GM12878 (cell line): ENCODE data around the gene SARM1. TPM values are rescaled to one million over a fixed set of nuclear protein-coding genes. Genes with fewer than 3 reads are reported as not detected.

Source experiments
- BHLHE40 ChIP-seq, 2 experiments: fragments of 450-650 bp in 1 of 2; IDR thresholded peaks; 2 replicates each; pipeline ENCODE4 v1.6.1; 2011 to 2017; ENCODE audit warnings: low read depth in 2 of 2, borderline replicate concordance in 1 of 2, improper control_type of control experiment in 1 of 2, low read length in 1 of 2, mild to moderate bottlenecking in 1 of 2
- CBX5 ChIP-seq: sonication (generic); IDR thresholded peaks from 2 replicates; pipeline ENCODE4 v1.6.1; 2016; ENCODE audit warnings: low read depth, moderate library complexity, mild to moderate bottlenecking, inconsistent platforms
- CREB1 ChIP-seq: IDR thresholded peaks from 2 replicates; pipeline ENCODE4 v1.6.1; 2012; ENCODE audit warnings: low read depth, mild to moderate bottlenecking, inconsistent platforms
- CREM ChIP-seq: IDR thresholded peaks from 2 replicates; pipeline ENCODE4 v1.6.1; 2014; ENCODE audit warnings: antibody characterized with exemption, low read depth
- GABPA ChIP-seq: IDR thresholded peaks from 2 replicates; pipeline ENCODE4 v1.6.1; 2014; ENCODE audit warnings: antibody characterized with exemption, low read depth, mild to moderate bottlenecking, inconsistent platforms
- IKZF1 ChIP-seq: fragments of 450-650 bp; conservative IDR thresholded peaks from 2 replicates; pipeline ENCODE4 v1.6.1; 2017; ENCODE audit warnings: antibody characterized with exemption, mild to moderate bottlenecking
- IKZF2 ChIP-seq, 2 experiments: fragments of 450-650 bp; IDR thresholded peaks; 2 replicates each; pipeline ENCODE4 v1.6.1; 2017; ENCODE audit warnings: mild to moderate bottlenecking in 2 of 2, moderate library complexity in 2 of 2
- KAT2A ChIP-seq: conservative IDR thresholded peaks from 2 replicates; pipeline ENCODE4 v1.6.1; 2011; ENCODE audit warnings: low read depth, low read length; ENCODE audit not compliant: control insufficient read depth
- MEF2B ChIP-seq: fragments of 450-650 bp; IDR thresholded peaks from 2 replicates; pipeline ENCODE4 v1.6.1; 2018; ENCODE audit warnings: mild to moderate bottlenecking, moderate library complexity; ENCODE audit not compliant: partially characterized antibody, poor library complexity, severe bottlenecking
- MLLT1 ChIP-seq: fragments of 450-650 bp; IDR thresholded peaks from 2 replicates; pipeline ENCODE4 v1.6.1; 2016; ENCODE audit warnings: mild to moderate bottlenecking
- MYC ChIP-seq: IDR thresholded peaks from 2 replicates; pipeline ENCODE4 v1.6.1; 2011; ENCODE audit warnings: mild to moderate bottlenecking, low read length, moderate library complexity, inconsistent platforms; ENCODE audit not compliant: insufficient read depth, insufficient replicate concordance, insufficient read length, severe bottlenecking
- PML ChIP-seq: IDR thresholded peaks from 2 replicates; pipeline ENCODE4 v1.6.1; 2012; ENCODE audit warnings: low read length, inconsistent platforms
- POLR2A ChIP-seq: IDR thresholded peaks from 2 replicates; pipeline ENCODE4 v1.6.1; 2011; ENCODE audit warnings: low read depth, mild to moderate bottlenecking, low read length
- RFX5 ChIP-seq: IDR thresholded peaks from 2 replicates; pipeline ENCODE4 v1.6.1; 2011; ENCODE audit warnings: low read depth, low read length, improper control_type of control experiment
- RUNX3 ChIP-seq: IDR thresholded peaks from 2 replicates; pipeline ENCODE4 v1.6.1; 2012; ENCODE audit warnings: low read length, inconsistent platforms
- SIX5 ChIP-seq: IDR thresholded peaks from 2 replicates; pipeline ENCODE4 v1.6.1; 2011; ENCODE audit warnings: mild to moderate bottlenecking, low read depth, low read length, moderate library complexity; ENCODE audit not compliant: severe bottlenecking
- SMC3 ChIP-seq: IDR thresholded peaks from 2 replicates; pipeline ENCODE4 v1.6.1; 2011; ENCODE audit warnings: low read length, improper control_type of control experiment, borderline replicate concordance
- TAF1 ChIP-seq: IDR thresholded peaks from 2 replicates; pipeline ENCODE4 v1.6.1; 2011; ENCODE audit warnings: mild to moderate bottlenecking, low read depth, low read length, borderline replicate concordance
- TCF3 ChIP-seq: IDR thresholded peaks from 2 replicates; pipeline ENCODE4 v1.6.1; 2012; ENCODE audit warnings: low read depth, mild to moderate bottlenecking, low read length, borderline replicate concordance; ENCODE audit not compliant: insufficient read depth
- YY1 ChIP-seq: IDR thresholded peaks from 2 replicates; pipeline ENCODE4 v1.6.1; 2011; ENCODE audit warnings: low read depth, mild to moderate bottlenecking, low read length
- polyA plus RNA-seq, 11 experiments: library from polyadenylated mRNA; depleted of rRNA in 4 of 11; unstranded in 6 of 11; stranded (reverse) in 5 of 11; fragments of >200 nt; fragmentation: Nextera tagmentation in 4 of 11; fragmentation: Illumina TruSeq in 1 of 11; extraction: Ambion mirVana in 4 of 11; extraction: Trizol in 1 of 11; gene quantifications; 1 replicate in 1 of 11; 2 replicates in 10 of 11; pipeline versions ENCODE4 v1.2.1 to v1.2.3, GENCODE V29; 2011 to 2016; ENCODE audit warnings: inconsistent platforms in 2 of 11, missing spikeins in 2 of 11, low read depth in 1 of 11
- total RNA-seq, 4 experiments: library from RNA; depleted of rRNA in 3 of 4; stranded (reverse); fragments of >200 nt in 3 of 4; fragmentation: Illumina TruSeq in 1 of 4; extraction: Trizol in 1 of 4; gene quantifications; 2 replicates each; pipeline versions ENCODE4 v1.2.1 to v1.2.3, GENCODE V29; 2013 to 2021
- TF ChIP-seq, protein P1 (sequence below): fragments of 450-650 bp; formaldehyde crosslinking; IDR thresholded peaks from 2 replicates; pipeline ENCODE4 v1.4.0; 2020; ENCODE audit warnings: mild to moderate bottlenecking, moderate library complexity

SARM1 gene
- total and polyA plus RNA-seq, 10 of the 15 experiments (the other 5 are each of a cell fraction or from before 2014, with no cell fraction given), result 0.56 to 25.3 (median 11.9) TPM

DNA sequence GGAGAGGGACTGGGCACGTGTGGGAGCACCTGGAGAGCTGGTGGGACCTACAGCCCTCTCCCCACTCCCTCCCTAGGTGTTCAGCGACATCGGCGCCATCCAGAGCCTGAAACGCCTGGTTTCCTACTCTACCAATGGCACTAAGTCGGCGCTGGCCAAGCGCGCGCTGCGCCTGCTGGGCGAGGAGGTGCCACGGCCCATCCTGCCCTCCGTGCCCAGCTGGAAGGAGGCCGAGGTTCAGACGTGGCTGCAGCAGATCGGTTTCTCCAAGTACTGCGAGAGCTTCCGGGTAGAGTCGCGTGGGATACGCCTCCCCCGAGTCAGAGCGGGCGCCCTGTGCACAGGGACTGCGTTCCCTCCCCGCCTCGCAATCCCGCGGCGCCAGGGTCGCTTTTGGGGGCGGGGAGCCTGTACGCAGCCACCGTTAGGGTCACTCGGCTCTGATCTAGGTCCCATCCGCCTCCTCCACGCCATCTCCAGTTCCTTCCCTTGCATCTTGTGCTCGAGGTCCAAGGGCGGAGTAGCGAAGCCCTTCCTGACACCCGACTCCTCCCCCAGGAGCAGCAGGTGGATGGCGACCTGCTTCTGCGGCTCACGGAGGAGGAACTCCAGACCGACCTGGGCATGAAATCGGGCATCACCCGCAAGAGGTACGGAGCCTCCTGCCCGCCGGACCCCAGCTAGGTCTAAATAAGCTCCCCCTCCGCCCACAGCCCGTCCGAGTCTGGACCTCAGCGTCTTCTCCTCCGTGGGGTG, 13.0 kb downstream of the SARM1 start (continued):
- TF ChIP-seq TCF3 (0 out of 2 replicates have a peak, but pooled peaks have one; percentile 15), KAT2A (no peak), IKZF1 (0 out of 2 replicates have a peak, but pooled peaks have one; percentile 17), CREM (peak; percentile 76), MEF2B (no peak), CBX5 (no peak), MYC (peak; percentile 12), YY1 (peak; percentile 12; the same call in 1 of the 2 replicates), CREB1 (peak; percentile 77), SIX5 (no peak), MLLT1 (peak; percentile 88), GABPA (no peak), RUNX3 (0 out of 2 replicates have a peak, but pooled peaks have one; percentile 1), BHLHE40 (IDR thresholded peaks at IDR 0.05; ENCODE audit: borderline replicate concordance in 1 of 2, low read depth in 2 of 2, low read length in 1 of 2) (0 out of 4 replicates have a peak, but pooled peaks of 1 of the 2 experiments have one; percentile 15), SMC3 (no peak), TAF1 (peak; percentile 33; the same call in 1 of the 2 replicates), PML (no peak; the same call in 1 of the 2 replicates), IKZF2 (IDR thresholded peaks at IDR 0.05) (no peak), RFX5 (no peak), POLR2A (peak; percentile 91)
- TF ChIP-seq, protein P1, sequence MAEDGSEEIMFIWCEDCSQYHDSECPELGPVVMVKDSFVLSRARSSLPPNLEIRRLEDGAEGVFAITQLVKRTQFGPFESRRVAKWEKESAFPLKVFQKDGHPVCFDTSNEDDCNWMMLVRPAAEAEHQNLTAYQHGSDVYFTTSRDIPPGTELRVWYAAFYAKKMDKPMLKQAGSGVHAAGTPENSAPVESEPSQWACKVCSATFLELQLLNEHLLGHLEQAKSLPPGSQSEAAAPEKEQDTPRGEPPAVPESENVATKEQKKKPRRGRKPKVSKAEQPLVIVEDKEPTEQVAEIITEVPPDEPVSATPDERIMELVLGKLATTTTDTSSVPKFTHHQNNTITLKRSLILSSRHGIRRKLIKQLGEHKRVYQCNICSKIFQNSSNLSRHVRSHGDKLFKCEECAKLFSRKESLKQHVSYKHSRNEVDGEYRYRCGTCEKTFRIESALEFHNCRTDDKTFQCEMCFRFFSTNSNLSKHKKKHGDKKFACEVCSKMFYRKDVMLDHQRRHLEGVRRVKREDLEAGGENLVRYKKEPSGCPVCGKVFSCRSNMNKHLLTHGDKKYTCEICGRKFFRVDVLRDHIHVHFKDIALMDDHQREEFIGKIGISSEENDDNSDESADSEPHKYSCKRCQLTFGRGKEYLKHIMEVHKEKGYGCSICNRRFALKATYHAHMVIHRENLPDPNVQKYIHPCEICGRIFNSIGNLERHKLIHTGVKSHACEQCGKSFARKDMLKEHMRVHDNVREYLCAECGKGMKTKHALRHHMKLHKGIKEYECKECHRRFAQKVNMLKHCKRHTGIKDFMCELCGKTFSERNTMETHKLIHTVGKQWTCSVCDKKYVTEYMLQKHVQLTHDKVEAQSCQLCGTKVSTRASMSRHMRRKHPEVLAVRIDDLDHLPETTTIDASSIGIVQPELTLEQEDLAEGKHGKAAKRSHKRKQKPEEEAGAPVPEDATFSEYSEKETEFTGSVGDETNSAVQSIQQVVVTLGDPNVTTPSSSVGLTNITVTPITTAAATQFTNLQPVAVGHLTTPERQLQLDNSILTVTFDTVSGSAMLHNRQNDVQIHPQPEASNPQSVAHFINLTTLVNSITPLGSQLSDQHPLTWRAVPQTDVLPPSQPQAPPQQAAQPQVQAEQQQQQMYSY (CRISPR knock-in tag), result no peak
